SU-DHL-6 (cell line): ENCODE measurements around the gene RECQL5.

ENCODE experiments used
- H2AFZ ChIP-seq: fragments of 200-600 bp; sonication (generic); 2 replicates; pipeline ENCODE4 v1.6.1; 2014; ENCODE audit warnings: low read depth, mild to moderate bottlenecking, moderate library complexity, mixed read lengths, antibody characterized with exemption, low read length; ENCODE audit not compliant: severe bottlenecking
- H3F3A ChIP-seq: fragments of 200-600 bp; shearing (Covaris generic); 2 replicates; pipeline ENCODE4 v1.6.0; 2016; ENCODE audit warnings: antibody characterized with exemption, mild to moderate bottlenecking; ENCODE audit not compliant: insufficient read depth
- H3K27ac ChIP-seq: fragments of 200-600 bp; sonication (generic); 2 replicates; pipeline ENCODE4 v1.5.1; 2016; ENCODE audit warnings: low read depth, mild to moderate bottlenecking, low read length, moderate library complexity, mixed read lengths
- H3K27me3 ChIP-seq: fragments of 200-600 bp; sonication (generic), shearing (Covaris generic); 2 replicates; pipeline ENCODE4 v1.6.0; 2014; ENCODE audit warnings: mild to moderate bottlenecking, low read length
- H3K36me3 ChIP-seq: fragments of 200-600 bp; sonication (generic); 2 replicates; pipeline ENCODE4 v1.6.1; 2014; ENCODE audit warnings: mild to moderate bottlenecking, low read length, mixed read lengths
- H3K4me2 ChIP-seq: fragments of 300-600, 200-600 bp; shearing (Covaris generic), sonication (generic); 2 replicates; pipeline ENCODE4 v1.6.0; 2014; ENCODE audit warnings: low read length, low read depth, mild to moderate bottlenecking; ENCODE audit not compliant: poor library complexity, severe bottlenecking
- H3K4me3 ChIP-seq: fragments of 200-600 bp; sonication (generic); 2 replicates; pipeline ENCODE4 v1.5.1; 2014; ENCODE audit warnings: antibody characterized with exemption, low read length, mild to moderate bottlenecking, mixed read lengths; ENCODE audit not compliant: insufficient read depth, poor library complexity, severe bottlenecking
- H3K79me2 ChIP-seq: fragments of 200-600 bp; sonication (generic); 2 replicates; pipeline ENCODE4 v1.6.1; 2014; ENCODE audit warnings: mild to moderate bottlenecking, low read length, moderate library complexity; ENCODE audit not compliant: insufficient read depth
- H3K9ac ChIP-seq: fragments of 200-600 bp; sonication (generic); 2 replicates; pipeline ENCODE4 v1.7.0; 2014; ENCODE audit warnings: mild to moderate bottlenecking, low read length
- H3K9me2 ChIP-seq: fragments of 200-600 bp; sonication (generic); replicated peaks from 2 replicates; pipeline ENCODE4 v1.6.1; 2014; ENCODE audit warnings: low read length; ENCODE audit not compliant: insufficient read depth
- H3K9me3 ChIP-seq: fragments of 200-600 bp; sonication (generic); 2 replicates; pipeline ENCODE4 v1.6.1; 2014; ENCODE audit warnings: low read length, mixed read lengths; ENCODE audit not compliant: insufficient read depth
- H4K20me1 ChIP-seq: fragments of 200-600 bp; sonication (generic); 2 replicates; pipeline ENCODE4 v1.6.1; 2014; ENCODE audit warnings: low read depth, mild to moderate bottlenecking, antibody characterized with exemption, low read length, moderate library complexity, mixed read lengths
- CTCF ChIP-seq: fragments of 200-600 bp; sonication (generic); IDR thresholded peaks from one replicate; pipeline ENCODE4 v1.5.1; 2017; ENCODE audit warnings: antibody characterized with exemption, mild to moderate bottlenecking, low read length, moderate library complexity; ENCODE audit not compliant: insufficient read depth, poor library complexity, severe bottlenecking
- EZH2phosphoT487 ChIP-seq: fragments of 200-600 bp; sonication (generic), shearing (Covaris generic); conservative IDR thresholded peaks from 2 replicates; pipeline ENCODE4 v1.6.1; 2018; ENCODE audit warnings: mild to moderate bottlenecking, antibody characterized with exemption, low read length, moderate library complexity, mixed read lengths

Gene RECQL5

GRCh38 chr17:75616521-75617122, 50.3 kb downstream of the RECQL5 start:
- Histone ChIP-seq H2AFZ (no peak overlapping the region), H3K4me3 (no peak overlapping the region), H3K9ac (no peak overlapping the region), H3K9me3 (no peaks in the 10 kb centered on the region), H3K27me3 (no peaks in the 10 kb centered on the region), H3K27ac (no peak overlapping the region), H4K20me1 (no peaks in the 10 kb centered on the region), H3F3A (no peaks in the 10 kb centered on the region), H3K4me2 (no peak overlapping the region), H3K9me2 (no peaks in the 10 kb centered on the region), H3K79me2 (no peaks in the 10 kb centered on the region), H3K36me3 (no peaks in the 10 kb centered on the region)
- no peak for TF ChIP-seq EZH2phosphoT487
- no peak for TF ChIP-seq CTCF

- Histone ChIP-seq H3K9ac (no peak overlapping the region), H3K27ac (no peak overlapping the region), H3K4me3 (no peak overlapping the region), H3K9me3 (no peaks in the 10 kb centered on the region), H4K20me1 (no peaks in the 10 kb centered on the region), H3F3A (no peaks in the 10 kb centered on the region), H3K27me3 (no peaks in the 10 kb centered on the region), H2AFZ (no peak overlapping the region), H3K4me2 (no peak overlapping the region), H3K79me2 (no peaks in the 10 kb centered on the region), H3K9me2 (no peaks in the 10 kb centered on the region), H3K36me3 (no peaks in the 10 kb centered on the region)
- TF ChIP-seq EZH2phosphoT487 (no peak), CTCF (no peak)
Observed at GRCh38 chr17:75615301-75615700, 51.7 kb downstream of the RECQL5 start.

GRCh38 chr17:75614556-75615270, 52.2 kb downstream of the RECQL5 start:
- TF ChIP-seq EZH2phosphoT487 (no peak), CTCF (no peak)
- Histone ChIP-seq H3K27ac (no peak overlapping the region), H3F3A (no peaks in the 10 kb centered on the region), H3K9me3 (no peaks in the 10 kb centered on the region), H3K4me2 (no peak overlapping the region), H3K4me3 (no peak overlapping the region), H3K27me3 (no peaks in the 10 kb centered on the region), H4K20me1 (no peaks in the 10 kb centered on the region), H2AFZ (no peak overlapping the region), H3K36me3 (no peaks in the 10 kb centered on the region), H3K9ac (no peak overlapping the region), H3K9me2 (no peaks in the 10 kb centered on the region), H3K79me2 (no peaks in the 10 kb centered on the region)
